ENCODE results near the gene OR5P2.
"Not testable (repeated sequence)": the region's sequence is repeated elsewhere in the genome, so short reads cannot be mapped to it uniquely, and the experiment has no call there.

OR5P2 gene

GRCh38 chr11:7796842-7797241, at the start of gene OR5P2:
Gene OR5P2 (minus strand): TSS chr11:7796942. CDS start chr11:7796942, 0 bp downstream.
- Histone ChIP-seq H3K27me3 (ENCODE audit: control insufficient read depth, insufficient read depth, low read length) (no peaks in the 10 kb centered on the region), H3K9me3 (ENCODE audit: control insufficient read depth, insufficient read depth, low read length) (no peaks in the 10 kb centered on the region), H3K4me1 (ENCODE audit: control insufficient read depth, insufficient read depth, low read length) (no peaks in the 10 kb centered on the region), H3K36me3 (ENCODE audit: control insufficient read depth, insufficient read depth, low read length) (no peaks in the 10 kb centered on the region), H3K4me3 (ENCODE audit: low read depth, low read length) (no peak within 1 kb of the TSS), H3K9ac (ENCODE audit: low read depth, low read length) (no peak within 1 kb of the TSS)

GRCh38 chr11:7846003-7846402, 49.3 kb upstream of the OR5P2 start:
- no peaks in the 10 kb centered on the region for H3K27me3 ChIP-seq (ENCODE audit: control insufficient read depth, insufficient read depth, low read length)
- H3K9me3 ChIP-seq (ENCODE audit: control insufficient read depth, insufficient read depth, low read length): no peaks in the 10 kb centered on the region
- no peaks in the 10 kb centered on the region for H3K4me1 ChIP-seq (ENCODE audit: control insufficient read depth, insufficient read depth, low read length)
- no peak overlapping the region for H3K4me3 ChIP-seq (ENCODE audit: low read depth, low read length)
- no peaks in the 10 kb centered on the region for H3K36me3 ChIP-seq (ENCODE audit: control insufficient read depth, insufficient read depth, low read length)
- H3K9ac ChIP-seq (ENCODE audit: low read depth, low read length): no peak overlapping the region

- H3K9me3 ChIP-seq (ENCODE audit: control insufficient read depth, insufficient read depth, low read length): no peaks in the 10 kb centered on the region
- no peaks in the 10 kb centered on the region for H3K36me3 ChIP-seq (ENCODE audit: control insufficient read depth, insufficient read depth, low read length)
- H3K4me3 ChIP-seq (ENCODE audit: low read depth, low read length): no peak overlapping the region
- no peaks in the 10 kb centered on the region for H3K4me1 ChIP-seq (ENCODE audit: control insufficient read depth, insufficient read depth, low read length)
- no peak overlapping the region for H3K9ac ChIP-seq (ENCODE audit: low read depth, low read length)
- H3K27me3 ChIP-seq (ENCODE audit: control insufficient read depth, insufficient read depth, low read length): no peaks in the 10 kb centered on the region
These were observed 48.2 kb upstream of the OR5P2 start for GRCh38 chr11:7844986-7845385.

- Histone ChIP-seq H3K9ac (ENCODE audit: low read depth, low read length) (no peak overlapping the region), H3K4me1 (ENCODE audit: control insufficient read depth, insufficient read depth, low read length) (no peaks in the 10 kb centered on the region), H3K9me3 (ENCODE audit: control insufficient read depth, insufficient read depth, low read length) (no peaks in the 10 kb centered on the region), H3K36me3 (ENCODE audit: control insufficient read depth, insufficient read depth, low read length) (no peaks in the 10 kb centered on the region), H3K4me3 (ENCODE audit: low read depth, low read length) (no peak overlapping the region), H3K27me3 (ENCODE audit: control insufficient read depth, insufficient read depth, low read length) (no peaks in the 10 kb centered on the region)
These were observed 47.8 kb upstream of the OR5P2 start for GRCh38 chr11:7844521-7844920.

GRCh38 chr11:7840578-7840977, 43.8 kb upstream of the OR5P2 start:
- no peaks in the 10 kb centered on the region for H3K9me3 ChIP-seq (ENCODE audit: control insufficient read depth, insufficient read depth, low read length)
- H3K4me1 ChIP-seq (ENCODE audit: control insufficient read depth, insufficient read depth, low read length): no peaks in the 10 kb centered on the region
- H3K4me3 ChIP-seq (ENCODE audit: low read depth, low read length): no peak overlapping the region
- H3K9ac ChIP-seq (ENCODE audit: low read depth, low read length): no peak overlapping the region
- no peaks in the 10 kb centered on the region for H3K27me3 ChIP-seq (ENCODE audit: control insufficient read depth, insufficient read depth, low read length)
- no peaks in the 10 kb centered on the region for H3K36me3 ChIP-seq (ENCODE audit: control insufficient read depth, insufficient read depth, low read length)

GRCh38 chr11:7833527-7833926, 36.8 kb upstream of the OR5P2 start:
- H3K9me3 ChIP-seq (ENCODE audit: control insufficient read depth, insufficient read depth, low read length): no peaks in the 10 kb centered on the region
- no peak overlapping the region for H3K9ac ChIP-seq (ENCODE audit: low read depth, low read length)
- H3K27me3 ChIP-seq (ENCODE audit: control insufficient read depth, insufficient read depth, low read length): no peaks in the 10 kb centered on the region
- H3K36me3 ChIP-seq (ENCODE audit: control insufficient read depth, insufficient read depth, low read length): no peaks in the 10 kb centered on the region
- no peaks in the 10 kb centered on the region for H3K4me1 ChIP-seq (ENCODE audit: control insufficient read depth, insufficient read depth, low read length)
- H3K4me3 ChIP-seq (ENCODE audit: low read depth, low read length): no peak overlapping the region

GRCh38 chr11:7830740-7831139, 34.0 kb upstream of the OR5P2 start, which contains the start of gene OR5P3:
Gene OR5P3 (minus strand): TSS chr11:7830840.
- Histone ChIP-seq H3K27me3 (ENCODE audit: control insufficient read depth, insufficient read depth, low read length) (no peaks in the 10 kb centered on the region), H3K9me3 (ENCODE audit: control insufficient read depth, insufficient read depth, low read length) (no peaks in the 10 kb centered on the region), H3K4me3 (ENCODE audit: low read depth, low read length) (no peak within 1 kb of the TSS), H3K36me3 (ENCODE audit: control insufficient read depth, insufficient read depth, low read length) (no peaks in the 10 kb centered on the region), H3K9ac (ENCODE audit: low read depth, low read length) (no peak within 1 kb of the TSS), H3K4me1 (ENCODE audit: control insufficient read depth, insufficient read depth, low read length) (no peaks in the 10 kb centered on the region)

- Histone ChIP-seq H3K9me3 (ENCODE audit: control insufficient read depth, insufficient read depth, low read length) (no peaks in the 10 kb centered on the region), H3K4me3 (ENCODE audit: low read depth, low read length) (no peak overlapping the region), H3K27me3 (ENCODE audit: control insufficient read depth, insufficient read depth, low read length) (no peaks in the 10 kb centered on the region), H3K36me3 (ENCODE audit: control insufficient read depth, insufficient read depth, low read length) (no peaks in the 10 kb centered on the region), H3K9ac (ENCODE audit: low read depth, low read length) (no peak overlapping the region), H3K4me1 (ENCODE audit: control insufficient read depth, insufficient read depth, low read length) (no peaks in the 10 kb centered on the region)
These were observed 29.6 kb upstream of the OR5P2 start for GRCh38 chr11:7826324-7826723.

GRCh38 chr11:7820417-7820816, 23.7 kb upstream of the OR5P2 start:
- not testable (repeated sequence) for H3K9me3 ChIP-seq (ENCODE audit: control insufficient read depth, insufficient read depth, low read length); H3K27me3 ChIP-seq (ENCODE audit: control insufficient read depth, insufficient read depth, low read length); H3K36me3 ChIP-seq (ENCODE audit: control insufficient read depth, insufficient read depth, low read length); H3K4me3 ChIP-seq (ENCODE audit: low read depth, low read length); H3K9ac ChIP-seq (ENCODE audit: low read depth, low read length); H3K4me1 ChIP-seq (ENCODE audit: control insufficient read depth, insufficient read depth, low read length)

- not testable (repeated sequence) for H3K9ac ChIP-seq (ENCODE audit: low read depth, low read length); H3K9me3 ChIP-seq (ENCODE audit: control insufficient read depth, insufficient read depth, low read length); H3K36me3 ChIP-seq (ENCODE audit: control insufficient read depth, insufficient read depth, low read length); H3K4me3 ChIP-seq (ENCODE audit: low read depth, low read length); H3K27me3 ChIP-seq (ENCODE audit: control insufficient read depth, insufficient read depth, low read length); H3K4me1 ChIP-seq (ENCODE audit: control insufficient read depth, insufficient read depth, low read length)
These were observed 18.2 kb upstream of the OR5P2 start for GRCh38 chr11:7814897-7815296.

GRCh38 chr11:7810301-7810700, 13.6 kb upstream of the OR5P2 start:
- not testable (repeated sequence) for H3K9me3 ChIP-seq (ENCODE audit: control insufficient read depth, insufficient read depth, low read length); H3K4me1 ChIP-seq (ENCODE audit: control insufficient read depth, insufficient read depth, low read length); H3K9ac ChIP-seq (ENCODE audit: low read depth, low read length); H3K27me3 ChIP-seq (ENCODE audit: control insufficient read depth, insufficient read depth, low read length); H3K4me3 ChIP-seq (ENCODE audit: low read depth, low read length); H3K36me3 ChIP-seq (ENCODE audit: control insufficient read depth, insufficient read depth, low read length)

GRCh38 chr11:7793233-7793632, 3.5 kb downstream of the OR5P2 start:
- Histone ChIP-seq H3K4me1 (ENCODE audit: control insufficient read depth, insufficient read depth, low read length) (no peaks in the 10 kb centered on the region), H3K36me3 (ENCODE audit: control insufficient read depth, insufficient read depth, low read length) (no peaks in the 10 kb centered on the region), H3K4me3 (ENCODE audit: low read depth, low read length) (no peak overlapping the region), H3K9ac (ENCODE audit: low read depth, low read length) (no peak overlapping the region), H3K27me3 (ENCODE audit: control insufficient read depth, insufficient read depth, low read length) (no peaks in the 10 kb centered on the region), H3K9me3 (ENCODE audit: control insufficient read depth, insufficient read depth, low read length) (no peaks in the 10 kb centered on the region)

GRCh38 chr11:7787239-7787638, 9.5 kb downstream of the OR5P2 start:
- no peak overlapping the region for H3K4me3 ChIP-seq (ENCODE audit: low read depth, low read length)

More at GRCh38 chr11:7787239-7787638, 9.5 kb downstream of the OR5P2 start:
- Histone ChIP-seq H3K36me3 (ENCODE audit: control insufficient read depth, insufficient read depth, low read length) (no peaks in the 10 kb centered on the region), H3K4me1 (ENCODE audit: control insufficient read depth, insufficient read depth, low read length) (no peaks in the 10 kb centered on the region), H3K9ac (ENCODE audit: low read depth, low read length) (no peak overlapping the region), H3K27me3 (ENCODE audit: control insufficient read depth, insufficient read depth, low read length) (no peaks in the 10 kb centered on the region), H3K9me3 (ENCODE audit: control insufficient read depth, insufficient read depth, low read length) (no peaks in the 10 kb centered on the region)

Measured in iPS-15b (cell line).